ENCODE results near the gene MED16. TPM values are rescaled to one million over a fixed set of nuclear protein-coding genes. Genes with fewer than 3 reads are reported as not detected.

MED16 gene
- total and polyA plus RNA-seq, 9 donors: 0.62 to 75.4 (median 52.3) TPM

DNA sequence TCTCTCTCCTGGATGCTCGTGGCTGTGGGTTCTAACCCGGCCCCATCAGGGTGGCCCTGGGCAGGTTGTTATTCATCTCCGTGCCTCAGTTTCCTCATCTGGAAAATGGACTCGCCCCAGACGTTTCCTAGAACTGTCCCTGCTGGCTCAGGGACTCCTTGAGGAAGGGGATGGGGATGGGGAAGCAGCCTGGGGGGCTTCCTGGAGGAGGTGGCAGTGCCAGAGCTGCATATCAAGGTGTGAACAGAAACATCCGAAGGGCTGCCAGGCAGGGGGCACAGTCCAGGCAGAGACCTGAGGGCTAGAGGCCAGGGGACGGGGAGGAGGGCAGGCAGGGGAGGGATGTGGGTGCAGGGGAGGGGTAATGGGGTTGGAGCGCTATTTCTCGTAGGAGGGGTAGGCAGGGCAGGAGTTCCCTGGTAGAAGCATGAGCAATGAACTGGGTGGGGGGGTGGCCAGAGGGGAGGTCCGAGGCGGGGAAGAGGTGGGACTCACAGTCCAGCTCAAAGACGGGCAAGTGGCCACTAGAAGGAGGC lies 44.5 kb downstream of the MED16 start:
- DNase-seq: peak in 1 of 5 donors; percentile 28
- 40 to 45% (median 43%) methylated on average over 12 of the region's 12 CpGs for WGBS, 3 donors
- TF ChIP-seq POLR2A (IDR thresholded peaks at IDR 0.05): no peak
- no peak for TF ChIP-seq EP300 (IDR thresholded peaks at IDR 0.05)
- TF ChIP-seq, protein P1, sequence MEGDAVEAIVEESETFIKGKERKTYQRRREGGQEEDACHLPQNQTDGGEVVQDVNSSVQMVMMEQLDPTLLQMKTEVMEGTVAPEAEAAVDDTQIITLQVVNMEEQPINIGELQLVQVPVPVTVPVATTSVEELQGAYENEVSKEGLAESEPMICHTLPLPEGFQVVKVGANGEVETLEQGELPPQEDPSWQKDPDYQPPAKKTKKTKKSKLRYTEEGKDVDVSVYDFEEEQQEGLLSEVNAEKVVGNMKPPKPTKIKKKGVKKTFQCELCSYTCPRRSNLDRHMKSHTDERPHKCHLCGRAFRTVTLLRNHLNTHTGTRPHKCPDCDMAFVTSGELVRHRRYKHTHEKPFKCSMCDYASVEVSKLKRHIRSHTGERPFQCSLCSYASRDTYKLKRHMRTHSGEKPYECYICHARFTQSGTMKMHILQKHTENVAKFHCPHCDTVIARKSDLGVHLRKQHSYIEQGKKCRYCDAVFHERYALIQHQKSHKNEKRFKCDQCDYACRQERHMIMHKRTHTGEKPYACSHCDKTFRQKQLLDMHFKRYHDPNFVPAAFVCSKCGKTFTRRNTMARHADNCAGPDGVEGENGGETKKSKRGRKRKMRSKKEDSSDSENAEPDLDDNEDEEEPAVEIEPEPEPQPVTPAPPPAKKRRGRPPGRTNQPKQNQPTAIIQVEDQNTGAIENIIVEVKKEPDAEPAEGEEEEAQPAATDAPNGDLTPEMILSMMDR (IDR thresholded peaks at IDR 0.05): no peak
- H3K4me1 ChIP-seq (ENCODE audit: insufficient read depth): peaks cover 11% of the 10 kb centered on the region
- no peaks in the 10 kb centered on the region for H3K9me3 ChIP-seq
- H3K4me3 ChIP-seq: no peak overlapping the region
- intact Hi-C loops (cut with DNase I): loop anchor here in 1 of 4 donors (10.0 kb wide), 1 partner anchor 94 kb away; the partner anchor contains the start of gene MISP
- peaks cover 9% of the 10 kb centered on the region for H3K27me3 ChIP-seq
- H3K36me3 ChIP-seq: no peaks in the 10 kb centered on the region
- no peak overlapping the region for H3K27ac ChIP-seq

GRCh38 chr19:845707-846521 lies 47.1 kb downstream of the MED16 start:
- DNase-seq: no peak
- Histone ChIP-seq H3K4me1 (ENCODE audit: insufficient read depth) (peaks cover 14% of the 10 kb centered on the region), H3K36me3 (no peaks in the 10 kb centered on the region), H3K4me3 (no peak overlapping the region), H3K27ac (no peak overlapping the region), H3K9me3 (no peaks in the 10 kb centered on the region), H3K27me3 (peaks cover 11% of the 10 kb centered on the region)
- intact Hi-C loops (cut with DNase I): loop anchor here in 1 of 4 donors (10.0 kb wide), 1 partner anchor 91 kb away; the partner anchor contains the start of gene MISP
- 78 to 84% (median 84%) methylated on average over 37 of the region's 37 CpGs for WGBS, 3 donors
- TF ChIP-seq POLR2A (IDR thresholded peaks at IDR 0.05) (no peak), EP300 (IDR thresholded peaks at IDR 0.05) (no peak)
- TF ChIP-seq, protein P1 (IDR thresholded peaks at IDR 0.05): no peak

DNA sequence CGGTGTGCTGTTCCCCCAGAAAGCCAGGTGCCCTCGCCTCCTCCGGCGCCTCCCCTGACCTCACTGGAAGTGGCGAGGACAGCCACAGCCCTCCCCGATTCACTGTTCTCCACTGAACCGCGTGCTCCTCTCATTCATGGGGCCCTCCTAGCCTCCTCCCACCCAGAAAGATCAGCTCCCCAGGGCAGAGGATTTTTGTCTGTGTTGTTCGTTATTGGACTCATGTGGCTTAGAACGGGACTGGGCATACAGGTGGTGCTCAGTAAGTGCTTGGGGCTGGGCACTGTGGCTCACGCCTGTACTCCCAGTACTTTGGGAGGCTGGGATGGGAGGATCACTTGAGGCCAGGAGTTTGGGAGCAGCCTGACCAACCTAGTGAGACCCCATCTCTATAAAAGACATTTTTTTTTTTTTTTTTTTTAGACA lies 48.4 kb downstream of the MED16 start:
- no peak overlapping the region for H3K4me3 ChIP-seq
- TF ChIP-seq EP300 (IDR thresholded peaks at IDR 0.05) (no peak), POLR2A (IDR thresholded peaks at IDR 0.05) (no peak)
- TF ChIP-seq, protein P1 (IDR thresholded peaks at IDR 0.05): no peak
- 12 to 15% (median 15%) methylated on average over 6 to 11 of the region's 11 CpGs for WGBS, 3 donors
- intact Hi-C loops (cut with DNase I): loop anchor here in 1 of 4 donors (10.0 kb wide), 1 partner anchor 90 kb away; the partner anchor contains the start of gene MISP
- no peaks in the 10 kb centered on the region for H3K36me3 ChIP-seq
- no peaks in the 10 kb centered on the region for H3K9me3 ChIP-seq
- H3K27me3 ChIP-seq: peaks cover 11% of the 10 kb centered on the region
- no peak overlapping the region for H3K27ac ChIP-seq
- H3K4me1 ChIP-seq (ENCODE audit: insufficient read depth): peaks cover 13% of the 10 kb centered on the region
- DNase-seq: no peak

DNA sequence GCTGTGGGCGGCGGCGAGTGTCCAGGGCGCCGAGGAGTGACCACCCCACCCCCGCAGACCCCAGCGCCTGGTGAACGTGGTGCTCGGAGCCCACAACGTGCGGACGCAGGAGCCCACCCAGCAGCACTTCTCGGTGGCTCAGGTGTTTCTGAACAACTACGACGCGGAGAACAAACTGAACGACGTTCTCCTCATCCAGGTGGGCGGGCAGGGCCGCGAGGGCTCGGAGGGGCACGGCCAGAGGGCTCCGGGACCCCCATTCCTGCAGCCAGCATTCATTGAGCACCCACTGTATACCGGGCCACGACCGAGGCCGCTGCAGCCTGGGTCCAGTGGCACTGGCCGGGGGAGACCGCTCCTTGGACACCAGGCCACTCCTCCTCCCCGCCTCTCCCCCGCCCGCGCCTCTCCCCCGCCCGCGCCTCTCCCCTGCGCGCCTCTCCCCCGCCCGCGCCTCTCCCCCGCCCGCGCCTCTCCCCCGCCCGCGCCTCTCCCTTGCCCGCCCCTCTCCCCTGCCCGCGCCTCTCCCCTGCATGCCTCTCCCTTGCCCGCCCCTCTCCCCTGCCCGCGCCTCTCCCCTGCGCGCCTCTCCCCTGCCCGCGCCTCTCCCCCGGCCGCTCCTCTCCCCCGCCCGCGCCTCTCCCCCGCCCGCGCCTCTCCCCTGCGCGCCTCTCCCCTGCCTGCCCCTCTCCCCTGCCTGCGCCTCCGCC lies 49.0 kb downstream of the MED16 start:
- DNase-seq: peak in 1 of 5 donors; percentile 33
- Histone ChIP-seq H3K4me3 (no peak overlapping the region), H3K27me3 (peaks cover 11% of the 10 kb centered on the region), H3K9me3 (no peaks in the 10 kb centered on the region), H3K27ac (no peak overlapping the region), H3K4me1 (ENCODE audit: insufficient read depth) (peaks cover 13% of the 10 kb centered on the region), H3K36me3 (no peaks in the 10 kb centered on the region)
- TF ChIP-seq POLR2A (IDR thresholded peaks at IDR 0.05): no peak
- TF ChIP-seq EP300 (IDR thresholded peaks at IDR 0.05): no peak
- TF ChIP-seq, protein P1 (IDR thresholded peaks at IDR 0.05): no peak
- intact Hi-C loops (cut with DNase I): loop anchor here in 1 of 4 donors (10.0 kb wide), 1 partner anchor 89 kb away; the partner anchor contains the start of gene MISP
- WGBS, 3 donors: 1 to 10% (median 4%) methylated on average over 32 to 52 of the region's 70 CpGs
